ENCODE measurements around the gene MVD. TPM values are rescaled to one million over a fixed set of nuclear protein-coding genes. Genes with fewer than 3 reads are reported as not detected.
A peak's percentile ranks its signal among the peaks of the same experiment; 100 is the strongest.

The MVD gene
- total and polyA plus RNA-seq, 2 of the 13 experiments (the other 11 are each of a cell fraction or from before 2014, with no cell fraction given), result 28.1 to 187 TPM

- TF ChIP-seq NRL (CRISPR knock-in tag; IDR thresholded peaks at IDR 0.05; ENCODE audit: borderline replicate concordance) (0 out of 2 replicates have a peak, but pooled peaks have one; percentile 41), GTF3A (CRISPR knock-in tag; conservative IDR thresholded peaks at IDR 0.05) (0 out of 2 replicates have a peak, but pooled peaks have one; percentile 62), NR1H2 (CRISPR knock-in tag; IDR thresholded peaks at IDR 0.05; ENCODE audit: borderline replicate concordance, low read depth) (no peak; the same call in 1 of the 2 replicates), ZBTB2 (CRISPR knock-in tag; IDR thresholded peaks at IDR 0.05; ENCODE audit: low read depth) (no peak), KDM5A (IDR thresholded peaks at IDR 0.05; ENCODE audit: borderline replicate concordance, low read length) (no peak), NFE2 (CRISPR knock-in tag; IDR thresholded peaks at IDR 0.05) (no peak), CAMTA2 (CRISPR knock-in tag; IDR thresholded peaks at IDR 0.05; ENCODE audit: borderline replicate concordance) (0 out of 2 replicates have a peak, but pooled peaks have one; percentile 57), KDM5B (CRISPR knock-in tag; IDR thresholded peaks at IDR 0.05; ENCODE audit: borderline replicate concordance) (0 out of 2 replicates have a peak, but pooled peaks have one; percentile 15), ZNF691 (CRISPR knock-in tag; IDR thresholded peaks at IDR 0.05; ENCODE audit: borderline replicate concordance, low read depth) (0 out of 2 replicates have a peak, but pooled peaks have one; percentile 38), ZNF280D (CRISPR knock-in tag; IDR thresholded peaks at IDR 0.05) (no peak), ZNF160 (CRISPR knock-in tag; IDR thresholded peaks at IDR 0.05) (no peak), ZBTB46 (CRISPR knock-in tag; IDR thresholded peaks at IDR 0.05; ENCODE audit: borderline replicate concordance) (0 out of 2 replicates have a peak, but pooled peaks have one; percentile 34)
- TF ChIP-seq, protein P1, sequence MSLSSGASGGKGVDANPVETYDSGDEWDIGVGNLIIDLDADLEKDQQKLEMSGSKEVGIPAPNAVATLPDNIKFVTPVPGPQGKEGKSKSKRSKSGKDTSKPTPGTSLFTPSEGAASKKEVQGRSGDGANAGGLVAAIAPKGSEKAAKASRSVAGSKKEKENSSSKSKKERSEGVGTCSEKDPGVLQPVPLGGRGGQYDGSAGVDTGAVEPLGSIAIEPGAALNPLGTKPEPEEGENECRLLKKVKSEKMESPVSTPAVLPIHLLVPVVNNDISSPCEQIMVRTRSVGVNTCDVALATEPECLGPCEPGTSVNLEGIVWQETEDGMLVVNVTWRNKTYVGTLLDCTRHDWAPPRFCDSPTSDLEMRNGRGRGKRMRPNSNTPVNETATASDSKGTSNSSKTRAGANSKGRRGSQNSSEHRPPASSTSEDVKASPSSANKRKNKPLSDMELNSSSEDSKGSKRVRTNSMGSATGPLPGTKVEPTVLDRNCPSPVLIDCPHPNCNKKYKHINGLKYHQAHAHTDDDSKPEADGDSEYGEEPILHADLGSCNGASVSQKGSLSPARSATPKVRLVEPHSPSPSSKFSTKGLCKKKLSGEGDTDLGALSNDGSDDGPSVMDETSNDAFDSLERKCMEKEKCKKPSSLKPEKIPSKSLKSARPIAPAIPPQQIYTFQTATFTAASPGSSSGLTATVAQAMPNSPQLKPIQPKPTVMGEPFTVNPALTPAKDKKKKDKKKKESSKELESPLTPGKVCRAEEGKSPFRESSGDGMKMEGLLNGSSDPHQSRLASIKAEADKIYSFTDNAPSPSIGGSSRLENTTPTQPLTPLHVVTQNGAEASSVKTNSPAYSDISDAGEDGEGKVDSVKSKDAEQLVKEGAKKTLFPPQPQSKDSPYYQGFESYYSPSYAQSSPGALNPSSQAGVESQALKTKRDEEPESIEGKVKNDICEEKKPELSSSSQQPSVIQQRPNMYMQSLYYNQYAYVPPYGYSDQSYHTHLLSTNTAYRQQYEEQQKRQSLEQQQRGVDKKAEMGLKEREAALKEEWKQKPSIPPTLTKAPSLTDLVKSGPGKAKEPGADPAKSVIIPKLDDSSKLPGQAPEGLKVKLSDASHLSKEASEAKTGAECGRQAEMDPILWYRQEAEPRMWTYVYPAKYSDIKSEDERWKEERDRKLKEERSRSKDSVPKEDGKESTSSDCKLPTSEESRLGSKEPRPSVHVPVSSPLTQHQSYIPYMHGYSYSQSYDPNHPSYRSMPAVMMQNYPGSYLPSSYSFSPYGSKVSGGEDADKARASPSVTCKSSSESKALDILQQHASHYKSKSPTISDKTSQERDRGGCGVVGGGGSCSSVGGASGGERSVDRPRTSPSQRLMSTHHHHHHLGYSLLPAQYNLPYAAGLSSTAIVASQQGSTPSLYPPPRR (CRISPR knock-in tag; IDR thresholded peaks at IDR 0.05; ENCODE audit: borderline replicate concordance), result 0 out of 2 replicates have a peak, but pooled peaks have one; percentile 29
These were observed 23.5 kb downstream of the MVD start (continued) for GRCh38 chr16:88639231-88640038.

All from HepG2 (cell line).